ENCODE measurements around the gene ADH7. TPM values are rescaled to one million over a fixed set of nuclear protein-coding genes. Genes with fewer than 3 reads are reported as not detected.
"Not testable (repeated sequence)": the region's sequence is repeated elsewhere in the genome, so short reads cannot be mapped to it uniquely, and the experiment has no call there.

ADH7 gene
- total RNA-seq, 1 donor from 2014 or later = not detected

GRCh38 chr4:99382745-99383360, 52.3 kb downstream of the ADH7 start:
- DNase-seq (ENCODE audit: low spot score in 2 of 2) = no peak
- no peak for FAIRE-seq

- no peak for DNase-seq (ENCODE audit: low spot score in 2 of 2)
- no peak for FAIRE-seq
These were observed 53.5 kb downstream of the ADH7 start for GRCh38 chr4:99381588-99382175.

DNA sequence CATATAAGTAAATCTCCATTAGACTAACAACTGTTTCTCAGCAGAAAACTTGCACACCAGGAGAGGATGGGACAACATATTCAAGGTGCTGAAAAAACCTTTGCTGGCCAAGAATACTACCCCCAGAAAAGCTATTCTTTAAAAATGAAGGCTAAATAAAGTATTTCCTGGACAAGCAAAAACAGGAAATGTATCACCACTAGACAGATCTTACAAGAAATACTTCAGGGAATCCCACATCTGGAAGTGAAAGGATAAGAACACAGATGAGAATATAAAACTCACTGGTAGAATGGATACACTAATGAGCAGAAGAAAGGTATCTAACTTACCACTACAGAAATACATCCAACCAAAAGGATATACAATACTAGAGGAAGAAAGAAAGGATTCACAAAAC, 55.6 kb downstream of the ADH7 start:
- FAIRE-seq = no peak
- DNase-seq (ENCODE audit: low spot score in 2 of 2) = no peak

- FAIRE-seq = no peak
These were observed 56.3 kb downstream of the ADH7 start for GRCh38 chr4:99378876-99379275.

GRCh38 chr4:99377341-99377740, 57.8 kb downstream of the ADH7 start:
- FAIRE-seq; DNase-seq (ENCODE audit: low spot score in 2 of 2): not testable (repeated sequence)

More at GRCh38 chr4:99378876-99379275, 56.3 kb downstream of the ADH7 start:
- DNase-seq (ENCODE audit: low spot score in 2 of 2) = no peak

DNA sequence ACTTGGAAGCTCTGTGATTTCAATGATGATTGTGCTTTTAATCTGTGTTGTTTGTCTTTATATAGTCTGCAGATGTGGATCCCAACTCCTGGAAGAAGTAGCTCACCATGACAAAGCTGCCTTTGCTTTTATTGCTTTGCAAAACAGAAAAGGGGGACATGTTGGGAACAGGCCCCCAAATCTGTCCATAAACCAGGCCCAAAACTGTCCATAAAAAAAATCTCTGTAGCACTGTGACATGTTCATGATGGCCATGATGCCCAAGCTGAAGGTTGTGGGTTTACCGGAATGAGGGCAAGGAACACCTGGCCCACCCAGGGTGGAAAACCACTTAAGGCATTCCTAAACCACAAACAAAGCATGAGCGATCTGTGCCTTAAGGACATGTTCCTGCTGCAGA, 62.7 kb downstream of the ADH7 start:
- not testable (repeated sequence) for FAIRE-seq; DNase-seq (ENCODE audit: low spot score in 2 of 2)

DNA sequence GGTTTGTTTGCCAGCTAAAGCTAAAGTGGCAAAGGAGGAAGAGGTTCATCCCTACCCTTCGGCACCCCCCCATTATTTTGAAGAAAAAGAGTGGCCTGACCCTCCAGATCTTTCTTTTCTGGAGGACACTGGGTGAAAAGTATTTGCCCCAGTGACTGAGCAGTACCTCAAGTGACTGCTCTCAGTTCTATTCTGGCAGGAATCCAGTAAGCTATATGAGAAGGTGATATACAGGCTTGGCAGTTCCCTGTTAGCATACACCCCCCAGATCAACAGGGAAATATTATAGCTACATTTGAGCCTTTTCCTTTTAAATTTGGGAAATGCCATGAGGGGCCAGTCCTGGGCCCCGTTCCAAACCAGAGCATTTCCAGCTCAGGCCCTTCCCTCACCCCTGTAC, 67.3 kb downstream of the ADH7 start:
- not testable (repeated sequence) for DNase-seq (ENCODE audit: low spot score in 2 of 2); FAIRE-seq

DNA sequence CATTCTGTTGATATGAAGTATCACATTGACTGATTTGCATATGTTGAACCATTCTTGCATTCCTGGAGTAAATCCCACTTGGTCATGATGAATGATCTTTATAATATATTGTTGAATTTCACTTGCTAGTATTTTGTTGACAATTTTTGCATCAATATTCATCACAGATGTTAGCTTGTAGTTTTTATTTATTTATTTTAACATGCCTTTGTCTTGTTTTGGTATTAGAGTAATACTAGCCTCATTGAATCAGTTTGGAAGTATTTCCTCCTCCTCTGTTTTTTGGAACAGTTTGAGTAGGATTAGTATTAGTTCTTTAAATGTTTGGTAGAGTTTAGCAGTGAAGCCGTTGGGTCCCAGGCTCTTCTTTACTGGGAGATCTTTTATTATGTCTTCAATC, 68.7 kb downstream of the ADH7 start:
- no peak for FAIRE-seq
- no peak for DNase-seq (ENCODE audit: low spot score in 2 of 2)

DNA sequence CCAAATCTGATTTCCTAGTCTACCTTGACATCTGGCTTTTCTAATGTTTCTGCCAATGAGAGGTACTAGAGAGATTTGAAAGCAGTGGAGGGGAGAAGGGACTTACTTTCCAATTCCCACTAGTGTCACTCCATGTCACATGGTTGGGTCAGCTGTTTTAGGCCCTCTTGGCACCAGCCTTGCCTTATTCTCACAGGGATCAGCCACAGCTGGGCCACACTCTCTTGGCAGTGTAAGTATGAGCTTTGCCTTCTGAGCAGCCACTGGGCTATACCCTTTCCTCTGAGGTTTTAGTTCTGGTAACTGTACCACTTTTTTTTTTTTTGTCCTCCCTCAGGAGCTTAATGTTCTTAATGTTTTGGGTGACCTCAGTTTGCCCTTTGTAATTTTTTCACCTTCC, 72.4 kb downstream of the ADH7 start:
- FAIRE-seq (no peak), DNase-seq (ENCODE audit: low spot score in 2 of 2) (no peak)

Other genes starting within 250 kb of the ADH7 start
- not detected for gene ADH6, start 216.1 kb downstream of the ADH7 start, total RNA-seq
- gene ADH1A, start 144.4 kb downstream of the ADH7 start, total RNA-seq = not detected
- gene ADH1B, start 113.9 kb downstream of the ADH7 start, total RNA-seq = not detected
- not detected for gene ADH1C, start 82.6 kb downstream of the ADH7 start, total RNA-seq
- gene C4orf17, start 75.7 kb upstream of the ADH7 start, total RNA-seq = not detected
- gene TRMT10A, start 128.7 kb upstream of the ADH7 start, total RNA-seq = 5.3 TPM
- gene MTTP, start 139.5 kb upstream of the ADH7 start, total RNA-seq = 2.0 TPM
- under 0.01 TPM for gene C4orf54, start 222.5 kb upstream of the ADH7 start, total RNA-seq